Breast epithelium (tissue), 3 donors: ENCODE data around the gene DYNLT1.

Experiments used
- POLR2A ChIP-seq: fragments of 450-650 bp; IDR thresholded peaks from one replicate; pipeline ENCODE4 v1.6.1; 2016; ENCODE audit warnings: antibody characterized with exemption, mild to moderate bottlenecking, moderate library complexity
- POLR2AphosphoS5 ChIP-seq, 3 donors: sonication (generic); formaldehyde crosslinking; IDR thresholded peaks; one replicate each; pipeline ENCODE4 v1.6.1; 2017; ENCODE audit warnings: antibody characterized with exemption in 3 of 3
- TF ChIP-seq, protein P1 (sequence below), 3 donors: fragments of 450-650 bp; IDR thresholded peaks; one replicate each; pipeline ENCODE4 v1.5.1; 2016 to 2017; ENCODE audit warnings: antibody characterized with exemption in 3 of 3, mild to moderate bottlenecking in 3 of 3, moderate library complexity in 3 of 3

DNA sequence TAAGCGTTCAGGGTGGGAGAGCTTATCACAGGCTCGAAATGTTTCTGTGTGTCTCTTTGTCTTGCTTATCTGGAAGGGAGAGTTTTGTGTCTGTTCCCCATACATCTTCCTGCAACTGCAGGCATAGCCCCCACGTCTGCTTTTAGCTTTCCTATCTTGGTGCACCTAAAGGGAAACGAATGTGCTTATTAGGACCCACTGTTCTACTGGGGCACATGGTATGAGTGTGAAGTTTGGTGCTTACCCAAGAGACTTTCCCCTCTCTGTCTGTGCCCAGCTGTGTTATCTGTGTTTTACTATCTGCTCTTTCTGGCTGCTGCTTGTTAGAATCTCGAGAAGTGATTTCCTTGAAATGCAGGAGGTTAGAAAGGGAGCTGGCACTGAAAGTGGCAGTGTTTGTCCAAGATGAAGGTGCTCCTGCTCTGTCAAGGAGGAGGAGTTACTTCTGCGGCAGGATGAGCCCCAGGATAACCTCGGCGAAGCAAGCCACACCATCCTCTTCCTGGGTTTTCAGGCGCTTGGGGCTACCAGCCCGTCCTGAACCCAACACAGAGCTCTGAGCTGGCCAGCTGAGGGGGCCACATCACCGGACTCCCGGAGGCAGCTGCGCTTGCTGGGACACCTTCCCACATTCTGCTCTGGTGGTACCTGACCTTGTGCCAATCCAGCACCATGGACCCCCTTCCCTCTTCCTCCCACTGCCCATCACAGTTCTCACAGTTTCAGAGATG, 23.4 kb downstream of the DYNLT1 start:
- TF ChIP-seq, protein P1, sequence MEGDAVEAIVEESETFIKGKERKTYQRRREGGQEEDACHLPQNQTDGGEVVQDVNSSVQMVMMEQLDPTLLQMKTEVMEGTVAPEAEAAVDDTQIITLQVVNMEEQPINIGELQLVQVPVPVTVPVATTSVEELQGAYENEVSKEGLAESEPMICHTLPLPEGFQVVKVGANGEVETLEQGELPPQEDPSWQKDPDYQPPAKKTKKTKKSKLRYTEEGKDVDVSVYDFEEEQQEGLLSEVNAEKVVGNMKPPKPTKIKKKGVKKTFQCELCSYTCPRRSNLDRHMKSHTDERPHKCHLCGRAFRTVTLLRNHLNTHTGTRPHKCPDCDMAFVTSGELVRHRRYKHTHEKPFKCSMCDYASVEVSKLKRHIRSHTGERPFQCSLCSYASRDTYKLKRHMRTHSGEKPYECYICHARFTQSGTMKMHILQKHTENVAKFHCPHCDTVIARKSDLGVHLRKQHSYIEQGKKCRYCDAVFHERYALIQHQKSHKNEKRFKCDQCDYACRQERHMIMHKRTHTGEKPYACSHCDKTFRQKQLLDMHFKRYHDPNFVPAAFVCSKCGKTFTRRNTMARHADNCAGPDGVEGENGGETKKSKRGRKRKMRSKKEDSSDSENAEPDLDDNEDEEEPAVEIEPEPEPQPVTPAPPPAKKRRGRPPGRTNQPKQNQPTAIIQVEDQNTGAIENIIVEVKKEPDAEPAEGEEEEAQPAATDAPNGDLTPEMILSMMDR (IDR thresholded peaks at IDR 0.05) = no peak
- no peak for TF ChIP-seq POLR2A
- TF ChIP-seq POLR2AphosphoS5 (IDR thresholded peaks at IDR 0.05) = no peak
